WERI-Rb-1 (cell line): ENCODE data around the gene METRN.
A peak's percentile ranks its signal among the peaks of the same experiment; 100 is the strongest.

ENCODE experiments used
- DNase-seq: peaks from one replicate; pipeline ENCODE4 v3.0.0-alpha.2; 2020
- H3K27ac ChIP-seq: fragments of 250-450 bp; sonication (Bioruptor Pico); 2 replicates; pipeline ENCODE4 v1.5.1; 2020; ENCODE audit warnings: mild to moderate bottlenecking, moderate library complexity
- H3K27me3 ChIP-seq: fragments of 250-450 bp; sonication (Bioruptor Pico); 2 replicates; pipeline ENCODE4 v1.5.1; 2021; ENCODE audit warnings: mild to moderate bottlenecking, low read depth, moderate library complexity; ENCODE audit not compliant: insufficient read depth, severe bottlenecking
- H3K36me3 ChIP-seq: fragments of 250-450 bp; sonication (Bioruptor Pico); 2 replicates; pipeline ENCODE4 v1.5.1; 2020; ENCODE audit warnings: mild to moderate bottlenecking, moderate library complexity
- H3K4me3 ChIP-seq: 2 replicates; pipeline ENCODE4 v1.5.1; 2011; ENCODE audit warnings: low read depth, mild to moderate bottlenecking, control low read depth, low read length
- H3K9me3 ChIP-seq: fragments of 250-450 bp; sonication (Bioruptor Pico); 2 replicates; pipeline ENCODE4 v1.5.1; 2021; ENCODE audit warnings: mild to moderate bottlenecking, moderate library complexity; ENCODE audit not compliant: severe bottlenecking
- TF ChIP-seq, protein P1 (sequence below): IDR thresholded peaks from 2 replicates; pipeline ENCODE4 v1.5.1; 2011; ENCODE audit warnings: low read depth, mild to moderate bottlenecking, control low read depth, inconsistent platforms, low read length

METRN gene

DNA sequence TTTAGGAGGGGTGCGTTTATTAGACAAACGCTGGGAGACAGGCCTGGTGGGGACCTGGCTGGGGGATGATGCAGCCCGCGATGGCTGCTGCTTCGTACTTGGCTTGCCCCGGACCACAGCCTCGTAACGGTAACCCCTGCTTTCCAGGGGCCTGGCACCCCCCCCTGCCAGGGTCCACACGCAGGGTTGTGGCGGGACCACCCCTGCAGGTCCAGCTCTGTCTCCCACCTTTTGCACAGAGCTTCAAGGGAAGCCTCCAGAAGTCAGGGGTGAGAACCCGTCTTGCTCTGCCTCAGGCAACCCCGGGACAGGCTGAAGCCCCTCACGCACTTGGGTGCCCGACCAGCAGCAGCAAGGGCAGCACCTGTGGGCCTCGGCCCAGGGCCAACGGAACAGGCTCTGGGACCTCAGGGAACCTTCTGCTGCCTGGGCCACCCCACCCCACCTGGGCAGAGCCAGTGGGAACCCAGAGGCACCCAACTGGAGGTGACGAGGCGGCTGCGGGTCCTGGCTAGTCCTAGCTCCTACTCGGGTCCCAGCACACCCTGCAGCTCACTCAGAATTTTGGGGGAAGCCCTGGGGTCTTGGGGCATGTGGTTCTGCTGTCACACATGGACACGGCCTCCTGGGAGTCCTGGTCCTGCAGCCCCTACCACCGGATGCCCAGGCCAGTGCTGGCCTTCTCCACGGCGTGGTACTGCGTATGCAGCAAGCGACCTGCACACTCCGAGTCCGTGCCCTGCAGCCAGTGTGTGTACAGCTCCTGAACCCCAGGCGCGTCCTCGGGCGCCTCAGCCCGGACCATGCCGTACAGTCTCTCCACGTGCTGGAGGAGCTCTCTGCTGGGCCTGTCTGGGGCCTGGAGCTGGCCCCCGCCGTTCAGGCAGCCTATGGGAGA is 15.1 kb downstream of the METRN start:
- Histone ChIP-seq H3K9me3 (no peaks in the 10 kb centered on the region), H3K36me3 (peaks cover 26% of the 10 kb centered on the region), H3K27me3 (no peaks in the 10 kb centered on the region), H3K27ac (no peak overlapping the region), H3K4me3 (no peak overlapping the region)
- no peak for DNase-seq
- TF ChIP-seq, protein P1, sequence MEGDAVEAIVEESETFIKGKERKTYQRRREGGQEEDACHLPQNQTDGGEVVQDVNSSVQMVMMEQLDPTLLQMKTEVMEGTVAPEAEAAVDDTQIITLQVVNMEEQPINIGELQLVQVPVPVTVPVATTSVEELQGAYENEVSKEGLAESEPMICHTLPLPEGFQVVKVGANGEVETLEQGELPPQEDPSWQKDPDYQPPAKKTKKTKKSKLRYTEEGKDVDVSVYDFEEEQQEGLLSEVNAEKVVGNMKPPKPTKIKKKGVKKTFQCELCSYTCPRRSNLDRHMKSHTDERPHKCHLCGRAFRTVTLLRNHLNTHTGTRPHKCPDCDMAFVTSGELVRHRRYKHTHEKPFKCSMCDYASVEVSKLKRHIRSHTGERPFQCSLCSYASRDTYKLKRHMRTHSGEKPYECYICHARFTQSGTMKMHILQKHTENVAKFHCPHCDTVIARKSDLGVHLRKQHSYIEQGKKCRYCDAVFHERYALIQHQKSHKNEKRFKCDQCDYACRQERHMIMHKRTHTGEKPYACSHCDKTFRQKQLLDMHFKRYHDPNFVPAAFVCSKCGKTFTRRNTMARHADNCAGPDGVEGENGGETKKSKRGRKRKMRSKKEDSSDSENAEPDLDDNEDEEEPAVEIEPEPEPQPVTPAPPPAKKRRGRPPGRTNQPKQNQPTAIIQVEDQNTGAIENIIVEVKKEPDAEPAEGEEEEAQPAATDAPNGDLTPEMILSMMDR: no peak

DNA sequence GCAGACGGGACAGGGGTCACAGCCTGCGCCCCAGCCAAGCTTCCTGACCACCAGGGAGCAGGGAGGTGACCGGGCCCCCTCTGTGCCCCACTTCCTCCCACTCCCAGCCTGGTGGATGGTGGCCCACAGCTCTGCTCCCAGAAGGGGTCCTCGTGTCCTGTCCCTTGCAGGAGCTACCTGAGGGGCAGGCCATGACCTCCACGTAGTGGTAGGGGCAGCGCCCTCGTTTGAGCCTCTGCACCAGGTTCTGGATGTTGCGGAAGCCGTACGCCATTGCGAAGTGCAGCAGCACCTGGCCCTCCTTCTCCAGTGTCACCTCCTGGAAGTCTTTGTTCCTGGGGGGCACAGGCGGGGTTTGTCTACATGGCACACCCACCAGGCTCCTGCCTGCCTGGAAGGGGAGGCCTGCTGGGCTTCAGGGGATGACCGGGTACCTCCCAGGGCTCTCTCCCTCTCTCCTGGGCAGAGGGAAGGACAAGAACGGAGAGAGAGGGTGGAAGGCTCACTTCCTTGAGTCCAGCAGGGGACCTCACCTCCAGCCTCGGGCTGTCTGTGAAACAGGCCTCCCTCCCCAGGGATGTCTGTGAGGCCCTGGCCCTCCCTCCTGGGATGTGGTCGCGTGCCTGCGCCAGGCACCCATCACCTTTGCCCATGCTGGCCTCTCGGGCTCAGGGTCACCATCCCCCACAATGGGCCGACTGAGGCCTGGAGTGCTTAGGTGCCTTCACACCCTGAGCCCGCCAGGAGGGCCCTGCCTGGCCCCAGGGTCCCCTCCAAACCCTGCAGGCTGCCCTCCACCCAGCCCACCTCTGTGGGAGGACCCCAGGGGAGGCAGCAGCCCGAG is 16.0 kb downstream of the METRN start:
- no peak for DNase-seq
- TF ChIP-seq, protein P1: no peak
- peaks cover 33% of the 10 kb centered on the region for H3K36me3 ChIP-seq

DNA sequence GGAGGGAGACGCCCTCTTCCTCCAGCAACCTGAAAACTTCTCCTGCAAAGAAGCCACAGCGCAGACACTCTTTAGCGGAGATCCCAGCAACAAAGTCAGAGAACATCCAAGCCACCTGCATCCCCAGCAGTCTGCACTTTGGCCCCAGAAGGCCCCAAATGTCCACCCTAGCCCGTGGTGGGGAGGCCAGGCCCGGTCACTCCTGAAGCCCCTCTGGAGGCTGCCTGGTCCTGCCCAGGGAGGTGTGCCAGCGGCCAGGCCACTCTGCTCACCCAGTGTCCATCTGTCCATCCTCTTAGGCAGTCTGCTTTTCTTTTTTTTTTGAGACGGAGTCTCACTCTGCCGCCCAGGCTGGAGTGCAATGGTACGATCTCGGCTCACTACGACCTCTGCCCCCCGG is 17.4 kb downstream of the METRN start:
- Histone ChIP-seq H3K9me3 (no peaks in the 10 kb centered on the region), H3K27me3 (no peaks in the 10 kb centered on the region), H3K4me3 (no peak overlapping the region), H3K27ac (no peak overlapping the region), H3K36me3 (peaks cover 42% of the 10 kb centered on the region)
- DNase-seq: no peak
- TF ChIP-seq, protein P1: no peak

More for the DNA sequence above, 16.0 kb downstream of the METRN start:
- Histone ChIP-seq H3K27me3 (no peaks in the 10 kb centered on the region), H3K27ac (no peak overlapping the region), H3K9me3 (no peaks in the 10 kb centered on the region), H3K4me3 (no peak overlapping the region)

DNA sequence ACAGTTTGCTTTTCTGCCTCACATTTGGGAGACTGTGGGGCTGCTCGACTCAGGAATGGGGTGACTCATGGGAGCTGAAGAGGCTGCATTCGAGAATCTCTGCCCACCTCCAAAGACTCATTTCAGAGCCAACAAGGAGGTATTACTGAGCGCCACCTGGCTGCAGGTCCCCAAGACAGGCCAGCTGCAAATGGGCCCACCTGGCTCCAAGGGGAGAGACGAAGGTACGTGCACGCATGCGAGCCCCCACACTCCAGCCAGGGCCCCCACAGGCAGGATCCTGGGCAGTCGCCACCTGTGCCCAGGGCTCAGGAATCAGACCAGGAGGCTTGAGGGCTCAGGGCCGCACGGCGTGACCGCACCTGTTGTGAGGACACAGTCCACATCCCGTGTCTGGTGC is 18.0 kb downstream of the METRN start:
- Histone ChIP-seq H3K9me3 (no peaks in the 10 kb centered on the region), H3K27me3 (no peaks in the 10 kb centered on the region), H3K4me3 (no peak overlapping the region), H3K27ac (no peak overlapping the region), H3K36me3 (peaks cover 44% of the 10 kb centered on the region)
- TF ChIP-seq, protein P1: peak; percentile 36; the same call in 1 of the 2 replicates
- no peak for DNase-seq

DNA sequence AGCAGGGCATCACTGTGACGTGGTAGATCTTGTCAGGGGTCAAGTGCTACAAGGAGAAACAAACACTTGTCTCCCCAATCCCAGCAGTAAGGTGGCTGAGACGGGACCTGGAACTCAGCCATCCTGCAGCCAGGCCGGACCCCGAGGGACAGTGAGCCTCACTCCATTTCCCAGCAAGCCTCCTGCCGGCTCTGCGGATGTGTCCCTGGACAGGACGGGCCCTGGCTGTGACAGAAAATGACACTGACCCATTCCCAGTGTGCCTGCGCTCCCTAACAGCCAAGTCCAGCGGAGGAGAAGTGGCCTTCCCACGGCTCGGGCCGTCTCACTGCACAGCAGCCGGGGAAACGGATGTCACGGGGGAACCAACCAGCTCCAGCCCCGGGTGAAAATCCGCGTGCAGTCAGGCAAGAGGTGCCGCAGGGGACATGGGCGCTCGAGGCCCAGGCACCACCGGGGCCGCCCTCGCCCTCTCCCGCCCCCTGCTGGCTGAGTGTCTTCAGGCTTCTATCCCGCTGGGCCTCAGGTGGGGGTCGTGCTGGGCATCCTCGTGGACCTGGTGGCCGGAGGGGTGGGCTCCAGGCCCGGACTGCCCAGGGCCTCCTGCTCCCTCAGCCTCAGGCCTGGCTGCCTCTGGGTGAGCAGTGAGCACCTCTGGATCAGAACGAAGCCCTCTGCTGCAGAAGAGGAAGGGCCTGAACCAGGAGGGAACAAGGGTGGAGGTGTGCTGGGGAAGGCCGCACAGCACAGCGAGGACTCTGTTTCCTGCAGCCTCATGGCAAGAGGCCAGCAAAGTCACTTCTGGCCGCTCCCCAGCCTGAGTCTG is 18.7 kb downstream of the METRN start:
- Histone ChIP-seq H3K9me3 (no peaks in the 10 kb centered on the region), H3K36me3 (peaks cover 48% of the 10 kb centered on the region), H3K27ac (no peak overlapping the region), H3K27me3 (no peaks in the 10 kb centered on the region), H3K4me3 (no peak overlapping the region)
- TF ChIP-seq, protein P1: peak; percentile 86
- DNase-seq: peak; percentile 64
